Fibroblast of lung (primary cell): Measurements from ENCODE around the gene CALHM6. TPM values are rescaled to one million over a fixed set of nuclear protein-coding genes. Genes with fewer than 3 reads are reported as not detected.

Experiments
- DNase-seq, 2 donors: peaks; one replicate each; pipeline versions ENCODE4 v3.0.0 to v3.0.0-alpha.2; 2010; ENCODE audit warnings: low read depth in 2 of 2
- H2AFZ ChIP-seq: 2 replicates; pipeline ENCODE4 v1.5.1; 2012; ENCODE audit warnings: low read length, control low read depth, inconsistent platforms
- H3K27ac ChIP-seq: 2 replicates; pipeline ENCODE4 v1.5.1; 2011; ENCODE audit warnings: low read length, control low read depth; ENCODE audit not compliant: insufficient read depth
- H3K27me3 ChIP-seq: 2 replicates; pipeline ENCODE4 v1.5.1; 2011; ENCODE audit warnings: mild to moderate bottlenecking, low read length; ENCODE audit not compliant: control insufficient read depth, insufficient read depth
- H3K36me3 ChIP-seq: 2 replicates; pipeline ENCODE4 v1.5.1; 2011; ENCODE audit warnings: low read length; ENCODE audit not compliant: control insufficient read depth, insufficient read depth
- H3K4me1 ChIP-seq: 2 replicates; pipeline ENCODE4 v1.5.1; 2011; ENCODE audit warnings: low read length; ENCODE audit not compliant: control insufficient read depth, insufficient read depth; ENCODE audit errors: extremely low read depth
- H3K4me2 ChIP-seq: 2 replicates; pipeline ENCODE4 v1.5.1; 2011; ENCODE audit warnings: low read length, control low read depth; ENCODE audit not compliant: insufficient read depth; ENCODE audit errors: extremely low read depth
- H3K4me3 ChIP-seq, 4 experiments: fragments of 200-600 bp in 1 of 4; sonication (generic) in 1 of 4; replicated peaks in 1 of 4; 2 replicates each; pipeline ENCODE4 v1.5.1; 2011 to 2016; ENCODE audit warnings: low read length in 4 of 4, low read depth in 3 of 4, mild to moderate bottlenecking in 3 of 4, control low read depth in 2 of 4, inconsistent platforms in 1 of 4, mixed read lengths in 1 of 4; ENCODE audit not compliant: insufficient read depth in 1 of 4; ENCODE audit errors: control extremely low read depth in 1 of 4
- H3K79me2 ChIP-seq: 2 replicates; pipeline ENCODE4 v1.5.1; 2012; ENCODE audit warnings: mild to moderate bottlenecking, low read length, inconsistent platforms; ENCODE audit not compliant: control insufficient read depth, insufficient read depth
- H3K9ac ChIP-seq: 2 replicates; pipeline ENCODE4 v1.5.1; 2011; ENCODE audit warnings: mild to moderate bottlenecking, low read length, control low read depth; ENCODE audit not compliant: insufficient read depth
- H3K9me3 ChIP-seq: 2 replicates; pipeline ENCODE4 v1.5.1; 2012; ENCODE audit warnings: low read depth, low read length; ENCODE audit not compliant: control insufficient read depth, insufficient read depth
- H4K20me1 ChIP-seq: 2 replicates; pipeline ENCODE4 v1.5.1; 2011; ENCODE audit warnings: low read length; ENCODE audit not compliant: control insufficient read depth, insufficient read depth; ENCODE audit errors: extremely low read depth
- CTCF ChIP-seq, 2 donors: IDR thresholded peaks in 1 of 2; conservative IDR thresholded peaks in 1 of 2; 1 replicate in 1 of 2; 2 replicates in 1 of 2; pipeline ENCODE4 v1.5.1; 2011 to 2012; ENCODE audit warnings: low read length in 2 of 2, control low read depth in 1 of 2, inconsistent platforms in 1 of 2, low read depth in 1 of 2, mild to moderate bottlenecking in 1 of 2
- EZH2 ChIP-seq: IDR thresholded peaks from 2 replicates; pipeline ENCODE4 v1.5.1; 2012; ENCODE audit warnings: low read length, control low read depth, mild to moderate bottlenecking; ENCODE audit errors: missing control alignments
- polyA plus RNA-seq, 2 donors: library from polyadenylated mRNA; depleted of rRNA in 1 of 2; stranded (reverse) in 1 of 2; unstranded in 1 of 2; fragments of >200 nt; gene quantifications; 2 replicates each; pipeline ENCODE4 v1.2.1, GENCODE V29; 2011 to 2012; ENCODE audit warnings: missing spikeins in 1 of 2
- total RNA-seq: library from RNA; depleted of rRNA; stranded (reverse); fragments of >200 nt; gene quantifications from 2 replicates; pipeline ENCODE4 v1.2.1, GENCODE V29; 2014

Gene CALHM6
- total and polyA plus RNA-seq, 2 donors (not counting 1 experiment from before 2014, with no cell fraction given): 0.33 to 1.3 TPM

GRCh38 chr6:116429111-116429510 lies 32.1 kb upstream of the CALHM6 start:
- no peak for DNase-seq
- H3K27me3 ChIP-seq: no peaks in the 10 kb centered on the region

GRCh38 chr6:116430860-116431259 lies 30.3 kb upstream of the CALHM6 start:
- no peaks in the 10 kb centered on the region for H3K9me3 ChIP-seq
- DNase-seq: no peak
- no peaks in the 10 kb centered on the region for H4K20me1 ChIP-seq
- H3K27ac ChIP-seq: no peak overlapping the region
- H3K27me3 ChIP-seq: no peaks in the 10 kb centered on the region
- no peaks in the 10 kb centered on the region for H3K36me3 ChIP-seq
- H2AFZ ChIP-seq: no peak overlapping the region
- no peak overlapping the region for H3K9ac ChIP-seq
- H3K4me2 ChIP-seq: no peak overlapping the region
- TF ChIP-seq EZH2 (no peak), CTCF (conservative IDR thresholded peaks at IDR 0.05 in 1 of 2, IDR thresholded peaks at IDR 0.05 in 1 of 2; ENCODE audit: low read depth in 1 of 2, low read length in 2 of 2) (no peak)
- H3K79me2 ChIP-seq: no peaks in the 10 kb centered on the region
- no peaks in the 10 kb centered on the region for H3K4me1 ChIP-seq
- no peak overlapping the region for H3K4me3 ChIP-seq

More at GRCh38 chr6:116429111-116429510, 32.1 kb upstream of the CALHM6 start:
- no peaks in the 10 kb centered on the region for H3K79me2 ChIP-seq
- H4K20me1 ChIP-seq: no peaks in the 10 kb centered on the region
- no peak overlapping the region for H3K27ac ChIP-seq
- TF ChIP-seq CTCF (conservative IDR thresholded peaks at IDR 0.05 in 1 of 2, IDR thresholded peaks at IDR 0.05 in 1 of 2; ENCODE audit: low read depth in 1 of 2, low read length in 2 of 2) (no peak), EZH2 (no peak)
- no peaks in the 10 kb centered on the region for H3K9me3 ChIP-seq
- H3K4me3 ChIP-seq: no peak overlapping the region
- H3K4me2 ChIP-seq: no peak overlapping the region
- no peak overlapping the region for H3K9ac ChIP-seq
- no peaks in the 10 kb centered on the region for H3K36me3 ChIP-seq
- no peak overlapping the region for H2AFZ ChIP-seq
- H3K4me1 ChIP-seq: no peaks in the 10 kb centered on the region

- Histone ChIP-seq H3K4me2 (no peak overlapping the region), H4K20me1 (no peaks in the 10 kb centered on the region), H3K4me1 (no peaks in the 10 kb centered on the region), H3K36me3 (no peaks in the 10 kb centered on the region), H3K27me3 (no peaks in the 10 kb centered on the region), H3K79me2 (no peaks in the 10 kb centered on the region), H3K9ac (no peak overlapping the region), H3K4me3 (no peak overlapping the region), H3K27ac (no peak overlapping the region), H2AFZ (no peak overlapping the region), H3K9me3 (no peaks in the 10 kb centered on the region)
- no peak for TF ChIP-seq EZH2
- TF ChIP-seq CTCF (conservative IDR thresholded peaks at IDR 0.05 in 1 of 2, IDR thresholded peaks at IDR 0.05 in 1 of 2; ENCODE audit: low read depth in 1 of 2, low read length in 2 of 2): no peak
- DNase-seq: no peak
Measured at GRCh38 chr6:116431964-116432595, 29.1 kb upstream of the CALHM6 start.
